Neural progenitor cell (in vitro differentiated cells): ENCODE results near the gene ZKSCAN5.

Experiments used
- EZH2 ChIP-seq: fragments of 200-600 bp; sonication (generic); IDR thresholded peaks from 2 replicates; pipeline ENCODE4 v1.6.1; 2017; ENCODE audit warnings: antibody characterized with exemption, mild to moderate bottlenecking, moderate library complexity
- EZH2phosphoT487 ChIP-seq: fragments of 200-600 bp; sonication (generic); IDR thresholded peaks from 2 replicates; pipeline ENCODE4 v1.6.1; 2017; ENCODE audit warnings: antibody characterized with exemption
- TF ChIP-seq, protein P1 (sequence below): fragments of 200-600 bp; sonication (generic); IDR thresholded peaks from 2 replicates; pipeline ENCODE4 v1.5.1; 2017; ENCODE audit warnings: antibody characterized with exemption, mild to moderate bottlenecking

DNA sequence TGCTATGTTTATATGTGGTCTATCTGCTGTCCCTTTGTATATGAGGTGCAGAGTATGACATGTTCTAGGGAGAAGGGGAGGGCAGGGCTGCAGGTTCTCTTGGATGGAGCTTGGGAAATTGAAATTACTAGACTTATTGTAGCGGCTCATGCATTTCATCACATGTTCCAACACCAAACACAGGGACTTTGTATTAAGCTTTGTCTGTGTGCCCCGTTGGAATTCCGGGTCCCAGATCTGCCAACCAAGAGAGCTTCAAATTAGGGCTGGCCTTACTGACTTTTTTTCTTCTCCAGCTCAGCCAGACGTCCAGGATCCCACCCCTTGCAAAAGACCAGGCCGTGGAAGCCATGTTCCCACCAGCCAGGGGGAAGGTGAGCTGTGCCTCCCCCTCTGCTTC lies 28.4 kb upstream of the ZKSCAN5 start:
- TF ChIP-seq, protein P1, sequence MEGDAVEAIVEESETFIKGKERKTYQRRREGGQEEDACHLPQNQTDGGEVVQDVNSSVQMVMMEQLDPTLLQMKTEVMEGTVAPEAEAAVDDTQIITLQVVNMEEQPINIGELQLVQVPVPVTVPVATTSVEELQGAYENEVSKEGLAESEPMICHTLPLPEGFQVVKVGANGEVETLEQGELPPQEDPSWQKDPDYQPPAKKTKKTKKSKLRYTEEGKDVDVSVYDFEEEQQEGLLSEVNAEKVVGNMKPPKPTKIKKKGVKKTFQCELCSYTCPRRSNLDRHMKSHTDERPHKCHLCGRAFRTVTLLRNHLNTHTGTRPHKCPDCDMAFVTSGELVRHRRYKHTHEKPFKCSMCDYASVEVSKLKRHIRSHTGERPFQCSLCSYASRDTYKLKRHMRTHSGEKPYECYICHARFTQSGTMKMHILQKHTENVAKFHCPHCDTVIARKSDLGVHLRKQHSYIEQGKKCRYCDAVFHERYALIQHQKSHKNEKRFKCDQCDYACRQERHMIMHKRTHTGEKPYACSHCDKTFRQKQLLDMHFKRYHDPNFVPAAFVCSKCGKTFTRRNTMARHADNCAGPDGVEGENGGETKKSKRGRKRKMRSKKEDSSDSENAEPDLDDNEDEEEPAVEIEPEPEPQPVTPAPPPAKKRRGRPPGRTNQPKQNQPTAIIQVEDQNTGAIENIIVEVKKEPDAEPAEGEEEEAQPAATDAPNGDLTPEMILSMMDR: no peak
- TF ChIP-seq EZH2phosphoT487 (no peak), EZH2 (no peak)
